NCI-H146 treated with DMSO at 0.1 percent for 48 hours (cell line): ENCODE measurements around the gene PSD2.

ENCODE experiments used
- DNase-seq: peaks from one replicate; lab custom pipeline; 2025; ENCODE audit not compliant: unreplicated experiment; lab: John Stamatoyannopoulos, UW

PSD2 gene

GRCh38 chr5:139810341-139811273, 15.0 kb downstream of the PSD2 start:
- DNase-seq: no peak

DNA sequence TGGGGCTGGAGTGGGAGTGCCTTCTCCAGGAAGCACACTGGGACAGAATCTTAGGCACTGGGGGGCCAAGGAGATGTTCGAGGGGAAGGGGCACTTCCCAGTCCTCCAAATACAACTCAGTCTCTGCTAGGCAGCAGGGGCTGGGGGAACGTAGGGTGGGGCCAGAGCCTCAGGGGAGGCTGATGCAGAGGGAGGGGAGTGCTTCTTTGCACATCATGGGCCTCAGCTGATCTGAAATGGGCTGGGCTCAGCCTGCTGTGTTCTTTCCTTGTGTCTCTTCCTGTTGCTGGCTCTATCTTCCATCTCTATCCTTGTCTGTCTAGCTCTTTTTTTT, 15.6 kb downstream of the PSD2 start:
- no peak for DNase-seq

DNA sequence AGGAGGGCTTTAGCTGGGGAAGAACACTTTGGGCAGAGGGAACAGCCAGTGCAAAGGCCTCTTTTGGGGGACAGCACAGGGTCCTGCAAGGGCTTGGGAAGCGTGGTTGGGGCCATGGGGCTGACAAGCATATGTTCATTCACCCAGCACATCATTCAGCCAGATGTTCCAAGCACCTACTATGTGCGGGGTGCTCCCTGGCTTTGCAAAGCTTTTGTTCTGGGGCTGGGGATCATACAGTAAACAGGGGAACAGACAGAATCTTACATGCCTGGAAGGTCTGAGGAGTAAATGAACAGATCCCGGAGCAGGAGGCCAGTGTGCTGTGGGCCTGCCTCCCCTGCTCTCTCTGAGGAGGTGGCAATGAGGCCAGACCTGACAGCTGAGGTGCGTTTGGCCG, 16.7 kb downstream of the PSD2 start:
- no peak for DNase-seq

- no peak for DNase-seq
Measured at GRCh38 chr5:139812836-139813805, 17.5 kb downstream of the PSD2 start.

GRCh38 chr5:139814191-139814601, 18.6 kb downstream of the PSD2 start:
- DNase-seq: no peak

- DNase-seq: no peak
Measured at GRCh38 chr5:139814704-139815280, 19.2 kb downstream of the PSD2 start.

GRCh38 chr5:139816566-139816965, 21.0 kb downstream of the PSD2 start:
- DNase-seq: no peak

DNA sequence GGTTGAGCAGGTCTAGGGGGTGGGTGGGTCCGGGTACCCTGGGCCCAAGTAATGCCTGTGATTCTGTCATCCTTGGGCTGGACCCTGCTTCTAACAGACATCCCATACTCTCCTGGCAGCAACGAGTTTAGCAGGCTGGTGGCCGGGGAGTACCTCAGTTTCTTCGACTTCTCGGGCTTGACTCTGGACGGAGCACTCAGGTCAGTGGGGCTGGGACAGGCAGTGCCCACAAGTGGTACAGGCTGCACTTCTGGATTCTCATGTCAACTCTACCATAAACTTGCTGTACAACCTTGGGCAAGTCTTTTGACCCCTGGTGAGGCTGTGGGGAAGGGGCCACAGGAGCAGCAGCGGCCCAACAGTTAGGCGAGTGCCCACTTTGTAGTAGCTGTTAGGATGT, 21.8 kb downstream of the PSD2 start:
- DNase-seq: no peak

- no peak for DNase-seq
Measured at GRCh38 chr5:139817970-139818369, 22.4 kb downstream of the PSD2 start.

- no peak for DNase-seq
Measured at GRCh38 chr5:139820130-139820529, 24.5 kb downstream of the PSD2 start.

- DNase-seq: no peak
Measured at GRCh38 chr5:139820606-139821005, 25.0 kb downstream of the PSD2 start.

DNA sequence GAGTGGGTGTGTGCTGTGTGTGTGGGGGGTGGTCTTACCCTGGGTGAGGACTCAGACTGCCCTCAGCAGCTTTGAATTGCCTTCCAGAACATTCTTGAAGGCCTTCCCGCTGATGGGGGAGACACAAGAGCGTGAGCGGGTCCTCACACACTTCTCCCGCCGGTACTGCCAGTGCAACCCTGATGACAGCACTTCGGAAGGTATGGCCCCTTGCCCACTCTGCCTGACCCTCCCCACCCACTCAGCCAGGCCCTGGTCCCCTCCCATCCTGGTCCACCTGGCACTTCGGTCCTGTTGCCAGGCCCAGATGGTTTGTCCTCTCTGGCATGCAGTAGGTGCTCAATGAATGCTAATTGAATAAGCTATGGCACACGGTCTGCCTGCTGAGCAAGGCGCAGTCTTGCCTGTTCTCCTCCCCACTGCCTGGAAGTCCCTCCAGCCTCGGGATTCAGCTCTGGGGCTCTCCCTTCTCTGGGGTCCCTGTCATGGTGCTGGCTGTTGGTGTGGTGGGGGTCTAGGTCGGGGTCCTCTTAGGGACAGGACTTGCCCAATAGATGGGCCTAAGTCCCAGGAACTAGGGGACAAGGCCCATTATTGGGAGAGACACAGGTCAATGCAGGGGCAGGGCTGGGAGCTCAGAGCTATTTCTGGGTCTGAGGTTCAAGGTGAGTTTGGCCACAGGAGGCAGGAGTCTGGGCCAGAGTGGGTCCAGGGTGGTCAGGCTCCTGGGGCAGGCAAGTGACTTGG, 26.4 kb downstream of the PSD2 start:
- DNase-seq: no peak

GRCh38 chr5:139822553-139823425, 27.2 kb downstream of the PSD2 start:
- DNase-seq: no peak

GRCh38 chr5:139823757-139824355, 28.2 kb downstream of the PSD2 start:
- DNase-seq: no peak

GRCh38 chr5:139825690-139826089, 30.1 kb downstream of the PSD2 start:
- no peak for DNase-seq

DNA sequence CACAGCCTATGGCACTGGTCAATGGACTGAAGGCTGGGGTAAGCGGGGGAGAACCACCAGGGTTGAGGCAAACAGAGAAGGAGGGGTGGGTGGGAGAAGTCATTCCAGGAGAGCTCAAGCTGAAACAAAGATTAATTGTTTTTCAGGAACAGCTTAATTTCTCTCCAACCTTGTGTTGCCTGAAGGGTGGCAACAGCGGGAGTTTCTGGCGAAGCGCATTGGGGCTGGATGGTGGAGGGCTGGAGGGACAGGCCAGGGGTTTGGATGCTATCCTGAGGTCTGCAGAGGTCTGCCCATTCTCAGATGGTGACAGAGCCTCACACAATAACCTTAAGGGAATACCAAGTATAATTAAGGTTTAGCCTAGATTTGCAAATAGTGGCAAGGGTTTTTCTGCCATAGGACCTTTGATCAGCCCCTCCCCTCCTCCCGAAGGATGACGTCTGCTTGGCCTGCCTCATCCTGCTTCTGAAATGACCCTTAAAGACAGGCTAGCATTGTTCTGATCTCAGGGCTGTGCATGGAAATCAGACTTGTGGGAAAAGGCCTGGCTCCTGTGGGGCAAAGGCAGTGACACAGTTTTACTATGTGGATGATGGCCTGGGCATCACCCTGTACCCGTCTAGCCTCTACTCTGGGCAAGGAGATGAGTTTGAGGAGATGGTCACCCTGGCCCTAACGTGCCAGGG, 32.7 kb downstream of the PSD2 start:
- DNase-seq: no peak

DNA sequence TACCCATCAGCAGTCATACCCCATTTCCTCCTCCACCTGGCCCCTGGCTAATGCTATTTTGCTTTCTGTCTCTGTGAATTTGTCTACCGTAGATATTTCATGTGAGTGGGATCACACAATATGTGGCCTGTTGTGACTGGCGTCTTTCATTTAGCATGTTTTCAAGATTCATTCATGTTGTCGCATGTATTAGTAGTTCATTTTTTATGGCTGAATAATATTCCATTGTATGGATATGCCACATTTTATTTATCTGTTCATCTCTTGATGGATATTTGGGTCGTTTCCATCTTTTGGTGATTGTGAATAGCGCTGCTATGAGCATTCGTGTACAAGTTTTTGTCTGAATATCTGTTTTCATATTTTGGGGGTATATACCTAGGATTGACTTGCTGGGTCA, 33.9 kb downstream of the PSD2 start:
- DNase-seq: no peak

- DNase-seq: no peak
Measured at GRCh38 chr5:139831624-139832023, 36.0 kb downstream of the PSD2 start.

DNA sequence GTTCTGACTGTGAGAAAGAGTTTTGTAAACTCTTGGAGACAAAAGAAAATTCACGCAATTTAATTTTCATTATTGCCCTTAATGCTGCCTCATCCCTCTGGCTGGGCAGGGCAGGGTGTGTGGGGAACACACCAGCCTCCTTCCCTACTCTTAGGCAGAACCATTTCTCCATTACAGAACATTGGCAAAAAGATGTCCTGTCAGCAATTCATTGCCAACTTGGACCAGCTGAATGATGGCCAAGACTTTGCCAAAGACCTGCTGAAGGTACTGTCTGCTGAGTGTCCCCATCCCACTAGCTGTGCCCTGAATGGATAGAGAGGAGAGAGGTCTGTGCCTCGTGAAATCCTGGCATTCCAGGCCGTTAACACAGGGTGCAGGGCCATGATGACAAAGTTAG, 37.9 kb downstream of the PSD2 start:
- no peak for DNase-seq
